ENCODE data around the gene PRDM13. TPM values are rescaled to one million over a fixed set of nuclear protein-coding genes. Genes with fewer than 3 reads are reported as not detected.
"Not testable (repeated sequence)": the region's sequence is repeated elsewhere in the genome, so short reads cannot be mapped to it uniquely, and the experiment has no call there.

Gene PRDM13
- total RNA-seq, 1 donor from 2014 or later = not detected

DNA sequence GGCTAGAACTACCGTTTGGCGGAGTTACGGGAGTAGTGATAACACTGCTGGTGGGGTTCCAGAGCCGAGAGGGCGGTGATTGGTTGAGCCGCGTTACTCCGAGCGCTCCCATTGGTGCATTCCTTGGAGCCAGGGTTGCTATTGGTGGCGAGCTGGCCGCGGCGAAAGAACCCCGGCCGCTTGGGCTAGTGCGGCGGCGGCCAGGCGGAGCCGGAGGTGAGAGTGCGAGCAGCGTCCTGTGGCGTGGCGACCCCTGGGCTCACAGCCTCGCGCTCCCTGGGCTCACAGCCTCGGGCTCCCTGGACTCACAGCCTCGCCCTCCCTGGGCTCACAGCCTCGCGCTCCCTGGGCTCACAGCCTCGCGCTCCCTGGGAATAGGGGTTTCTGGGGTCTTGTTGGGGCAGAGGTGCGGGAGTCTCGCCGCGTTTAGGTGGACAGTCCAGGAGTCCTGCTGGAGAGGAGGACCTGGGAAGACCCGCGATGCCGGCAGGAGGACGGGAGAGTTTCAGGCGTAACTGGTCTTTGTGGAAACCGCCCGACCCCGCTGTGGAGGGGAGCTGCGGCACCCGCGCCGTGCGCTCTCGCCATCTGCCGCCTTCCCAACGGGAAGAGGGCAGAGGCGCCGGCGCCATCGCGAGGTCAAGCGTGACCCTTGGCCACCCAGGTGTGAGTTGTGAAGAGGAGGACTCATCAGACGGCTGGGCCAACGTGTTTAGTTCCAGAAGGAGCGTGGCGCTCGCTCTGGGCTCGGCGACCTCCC lies 12.2 kb downstream of the PRDM13 start:
- H3K27me3 Mint-ChIP-seq (ENCODE audit: insufficient read depth, low read depth) = peaks cover 78% of the 10 kb centered on the region

DNA sequence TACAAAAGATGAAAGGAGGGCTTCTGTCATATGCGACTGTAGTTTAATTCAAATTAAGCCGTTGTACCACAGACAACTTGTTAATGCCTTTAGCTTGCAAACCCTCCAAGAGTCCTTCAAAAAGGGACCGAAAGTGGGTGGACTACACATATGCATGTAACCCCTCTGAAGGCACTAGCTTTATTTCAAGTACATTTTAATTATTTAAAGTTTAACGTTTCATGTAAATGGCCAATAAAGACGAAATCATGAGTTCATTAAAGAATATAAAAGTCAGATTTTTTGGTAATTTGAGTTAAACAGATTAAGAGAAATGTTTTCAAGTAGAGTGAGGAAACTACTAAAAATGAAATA lies 12.8 kb downstream of the PRDM13 start:
- H3K4me3 Mint-ChIP-seq = no peak overlapping the region
- Histone ChIP-seq H2AFZ (replicated peaks) (peak overlapping the region; percentile 73), H3K27me3 (peaks cover 100% of the 10 kb centered on the region), H3K4me3 (peak overlapping the region; percentile 23), H3K4me2 (peak overlapping the region; percentile 58), H3K4me1 (peaks cover 2% of the 10 kb centered on the region), H3K79me2 (ENCODE audit: low read depth) (no peaks in the 10 kb centered on the region), H3K36me3 (no peaks in the 10 kb centered on the region), H3F3A (ENCODE audit: low read depth) (peaks cover 2% of the 10 kb centered on the region), H3K9ac (no peak overlapping the region), H4K20me1 (ENCODE audit: low read depth) (peaks cover 33% of the 10 kb centered on the region), H3K27ac (no peak overlapping the region), H3K9me3 (ENCODE audit: low read depth) (peaks cover 8% of the 10 kb centered on the region)
- DNase-seq (ENCODE audit: low spot score) = no peak
- H3K36me3 Mint-ChIP-seq = peaks cover 1% of the 10 kb centered on the region
- H3K4me1 Mint-ChIP-seq = peaks cover 9% of the 10 kb centered on the region
- peaks cover 78% of the 10 kb centered on the region for H3K27me3 Mint-ChIP-seq (ENCODE audit: insufficient read depth, low read depth)
- no peak overlapping the region for H3K27ac Mint-ChIP-seq
- peaks cover 9% of the 10 kb centered on the region for H3K9me3 Mint-ChIP-seq
- TF ChIP-seq, protein P1, sequence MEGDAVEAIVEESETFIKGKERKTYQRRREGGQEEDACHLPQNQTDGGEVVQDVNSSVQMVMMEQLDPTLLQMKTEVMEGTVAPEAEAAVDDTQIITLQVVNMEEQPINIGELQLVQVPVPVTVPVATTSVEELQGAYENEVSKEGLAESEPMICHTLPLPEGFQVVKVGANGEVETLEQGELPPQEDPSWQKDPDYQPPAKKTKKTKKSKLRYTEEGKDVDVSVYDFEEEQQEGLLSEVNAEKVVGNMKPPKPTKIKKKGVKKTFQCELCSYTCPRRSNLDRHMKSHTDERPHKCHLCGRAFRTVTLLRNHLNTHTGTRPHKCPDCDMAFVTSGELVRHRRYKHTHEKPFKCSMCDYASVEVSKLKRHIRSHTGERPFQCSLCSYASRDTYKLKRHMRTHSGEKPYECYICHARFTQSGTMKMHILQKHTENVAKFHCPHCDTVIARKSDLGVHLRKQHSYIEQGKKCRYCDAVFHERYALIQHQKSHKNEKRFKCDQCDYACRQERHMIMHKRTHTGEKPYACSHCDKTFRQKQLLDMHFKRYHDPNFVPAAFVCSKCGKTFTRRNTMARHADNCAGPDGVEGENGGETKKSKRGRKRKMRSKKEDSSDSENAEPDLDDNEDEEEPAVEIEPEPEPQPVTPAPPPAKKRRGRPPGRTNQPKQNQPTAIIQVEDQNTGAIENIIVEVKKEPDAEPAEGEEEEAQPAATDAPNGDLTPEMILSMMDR (IDR thresholded peaks at IDR 0.05) = no peak
- peak; percentile 80 for TF ChIP-seq EZH2 (IDR thresholded peaks at IDR 0.05)

More for the DNA sequence above, 12.2 kb downstream of the PRDM13 start:
- no peak overlapping the region for H3K27ac ChIP-seq
- Mint-ChIP-seq H3K27ac (no peak overlapping the region), H3K36me3 (peaks cover 1% of the 10 kb centered on the region), H3K4me1 (peaks cover 9% of the 10 kb centered on the region), H3K4me3 (peak overlapping the region; percentile 11), H3K9me3 (peaks cover 9% of the 10 kb centered on the region)
- H3K4me3 ChIP-seq = peak overlapping the region; percentile 23
- no peak overlapping the region for H3K9ac ChIP-seq
- TF ChIP-seq EZH2phosphoT487 (IDR thresholded peaks at IDR 0.05) (peak; percentile 94), EZH2 (IDR thresholded peaks at IDR 0.05) (peak; percentile 86)
- TF ChIP-seq, protein P1 (IDR thresholded peaks at IDR 0.05) = no peak
- peaks cover 8% of the 10 kb centered on the region for H3F3A ChIP-seq (ENCODE audit: low read depth)
- peaks cover 8% of the 10 kb centered on the region for H3K9me3 ChIP-seq (ENCODE audit: low read depth)
- H3K79me2 ChIP-seq (ENCODE audit: low read depth) = no peaks in the 10 kb centered on the region
- H3K27me3 ChIP-seq = peaks cover 100% of the 10 kb centered on the region
- H3K4me1 ChIP-seq = peaks cover 5% of the 10 kb centered on the region
- peak; percentile 70 for DNase-seq (ENCODE audit: low spot score)
- peak overlapping the region; percentile 58 for H3K4me2 ChIP-seq
- no peaks in the 10 kb centered on the region for H3K36me3 ChIP-seq
- H4K20me1 ChIP-seq (ENCODE audit: low read depth) = peaks cover 38% of the 10 kb centered on the region
- H2AFZ ChIP-seq (replicated peaks) = peak overlapping the region; percentile 73

DNA sequence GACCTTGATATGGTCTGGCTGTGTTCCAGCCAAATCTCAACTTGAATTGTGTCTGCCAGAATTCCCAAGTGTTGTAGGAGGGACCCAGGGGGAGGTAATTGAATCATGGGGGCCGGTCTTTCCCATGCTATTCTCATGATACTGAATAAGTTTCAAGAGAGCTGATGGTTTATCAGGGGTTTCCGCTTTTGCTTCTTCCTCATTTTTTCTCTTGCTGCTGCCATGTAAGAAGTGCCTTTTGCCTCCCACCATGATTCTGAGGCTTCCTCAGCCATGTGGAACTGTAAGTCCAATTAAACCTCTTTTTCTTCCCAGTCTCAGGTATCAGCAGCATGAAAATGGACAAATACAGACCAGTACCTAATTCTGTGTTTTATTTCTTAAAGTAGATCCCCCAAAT lies 15.4 kb downstream of the PRDM13 start:
- H3F3A ChIP-seq (ENCODE audit: low read depth); H3K9ac ChIP-seq; H3K27ac ChIP-seq; H3K27ac Mint-ChIP-seq; H3K4me3 ChIP-seq; DNase-seq (ENCODE audit: low spot score); H3K36me3 ChIP-seq; H3K9me3 ChIP-seq (ENCODE audit: low read depth); H2AFZ ChIP-seq (replicated peaks); H3K4me1 ChIP-seq; H3K4me3 Mint-ChIP-seq; H3K4me1 Mint-ChIP-seq; H3K36me3 Mint-ChIP-seq; H3K79me2 ChIP-seq (ENCODE audit: low read depth); H3K4me2 ChIP-seq; H3K9me3 Mint-ChIP-seq: not testable (repeated sequence)
- Histone ChIP-seq H3K27me3 (peaks cover 95% of the 10 kb centered on the region), H4K20me1 (ENCODE audit: low read depth) (peaks cover 12% of the 10 kb centered on the region)
- peaks cover 62% of the 10 kb centered on the region for H3K27me3 Mint-ChIP-seq (ENCODE audit: insufficient read depth, low read depth)

DNA sequence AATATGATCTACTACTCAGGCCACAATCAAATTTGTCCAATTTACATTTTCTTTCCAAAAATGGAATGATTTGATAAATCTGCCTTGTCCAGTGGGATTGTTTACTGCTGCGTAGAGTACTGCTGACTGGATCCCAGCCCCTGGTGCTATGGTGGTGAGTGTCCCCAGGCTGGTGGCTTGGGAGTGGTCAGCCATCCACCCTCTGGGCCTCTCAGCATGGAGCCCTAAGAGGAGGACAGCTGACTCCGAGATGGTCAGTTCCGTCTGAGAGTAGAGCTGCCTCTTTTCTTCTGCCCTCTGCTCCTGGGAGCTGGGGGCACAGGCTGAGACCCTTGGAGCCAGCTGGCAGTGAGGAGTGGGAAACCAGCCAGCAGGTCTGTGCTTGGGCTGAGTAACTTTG lies 22.7 kb downstream of the PRDM13 start:
- H3K9ac ChIP-seq = no peak overlapping the region
- no peak for DNase-seq (ENCODE audit: low spot score)
- no peaks in the 10 kb centered on the region for H3K4me1 ChIP-seq
- no peaks in the 10 kb centered on the region for H3K36me3 ChIP-seq
- H3K27me3 ChIP-seq = peaks cover 71% of the 10 kb centered on the region
- H3F3A ChIP-seq (ENCODE audit: low read depth) = no peaks in the 10 kb centered on the region
- Mint-ChIP-seq H3K4me1 (no peaks in the 10 kb centered on the region), H3K4me3 (no peak overlapping the region), H3K36me3 (no peaks in the 10 kb centered on the region), H3K9me3 (peaks cover 2% of the 10 kb centered on the region), H3K27ac (no peak overlapping the region), H3K27me3 (ENCODE audit: insufficient read depth, low read depth) (peaks cover 13% of the 10 kb centered on the region)
- no peak overlapping the region for H3K4me3 ChIP-seq
- H4K20me1 ChIP-seq (ENCODE audit: low read depth) = no peaks in the 10 kb centered on the region
- TF ChIP-seq, protein P1 (IDR thresholded peaks at IDR 0.05) = no peak
- H3K27ac ChIP-seq = no peak overlapping the region
- no peaks in the 10 kb centered on the region for H3K9me3 ChIP-seq (ENCODE audit: low read depth)
- no peak overlapping the region for H3K4me2 ChIP-seq
- no peak overlapping the region for H2AFZ ChIP-seq (replicated peaks)
- no peaks in the 10 kb centered on the region for H3K79me2 ChIP-seq (ENCODE audit: low read depth)
